HG02642 (cell line): Measurements from ENCODE around the gene PDGFB.

Experiments used
- ATAC-seq: cut with Tn5 transposase; IDR thresholded peaks from one replicate; pipeline ENCODE4 v1.9.1; 2021; ENCODE audit warnings: mild to moderate bottlenecking; ENCODE audit not compliant: unreplicated experiment, poor library complexity

The PDGFB gene

DNA sequence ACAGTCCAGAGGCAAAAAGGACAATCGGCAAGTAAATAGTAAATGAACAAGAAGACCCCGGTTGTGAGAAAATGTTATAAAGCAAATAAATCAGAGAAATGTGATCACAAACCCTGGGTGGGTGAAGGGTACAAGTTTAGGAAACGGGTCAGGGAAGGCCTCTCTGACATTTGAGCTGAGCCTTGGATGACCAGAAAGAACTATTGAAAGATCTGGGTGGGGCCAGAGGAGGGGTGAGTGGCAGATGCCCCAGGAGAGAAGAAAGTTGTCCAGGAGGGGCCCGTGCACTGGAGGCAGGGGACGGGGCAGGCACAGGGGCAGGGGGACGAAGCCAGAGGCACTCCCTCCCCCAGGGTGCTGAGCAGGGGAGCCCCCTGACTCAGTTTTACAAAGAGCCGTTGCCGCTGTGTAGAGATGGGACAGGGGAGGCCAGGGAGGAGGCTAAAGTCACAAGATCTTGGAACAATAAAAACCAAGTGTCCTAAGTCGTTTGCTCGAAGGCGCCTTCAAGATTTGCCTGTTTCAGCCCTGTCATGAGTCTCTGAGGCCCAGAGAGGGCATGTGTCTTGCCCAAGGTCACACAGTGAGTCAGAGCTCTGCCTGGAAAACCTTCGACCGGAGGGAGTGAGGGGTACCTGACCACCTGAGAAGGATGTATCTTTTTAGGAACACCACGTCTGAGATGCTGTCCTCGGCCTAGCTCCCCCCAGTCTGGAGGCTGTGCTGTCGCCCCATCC is 10.8 kb upstream of the PDGFB start:
- ATAC-seq, result no peak

DNA sequence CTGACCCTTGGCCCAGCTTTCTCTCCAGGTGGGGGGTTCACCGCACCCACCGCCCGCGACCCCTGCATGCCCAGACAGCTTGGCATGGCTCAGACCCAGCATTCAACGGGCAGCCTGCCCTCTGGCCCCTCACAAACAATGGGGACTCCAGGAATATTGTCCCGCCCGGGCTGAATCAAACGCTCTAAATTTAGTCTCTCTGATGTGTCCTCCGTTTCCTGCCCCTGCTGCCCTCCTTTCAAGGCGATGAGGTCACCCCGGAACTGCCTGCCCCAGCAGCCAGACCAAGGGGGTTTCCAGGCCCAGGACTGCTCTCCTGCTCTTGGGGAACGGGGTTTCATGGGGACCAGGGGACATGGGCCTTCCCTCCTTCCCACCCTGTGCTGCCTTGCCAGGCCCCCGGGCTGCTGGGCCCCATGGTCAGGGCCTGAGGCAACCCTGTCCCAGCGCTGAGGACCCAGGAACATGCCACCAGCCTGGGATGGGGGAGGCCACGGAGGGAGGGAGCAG is 10.1 kb upstream of the PDGFB start:
- ATAC-seq, result peak; percentile 48

DNA sequence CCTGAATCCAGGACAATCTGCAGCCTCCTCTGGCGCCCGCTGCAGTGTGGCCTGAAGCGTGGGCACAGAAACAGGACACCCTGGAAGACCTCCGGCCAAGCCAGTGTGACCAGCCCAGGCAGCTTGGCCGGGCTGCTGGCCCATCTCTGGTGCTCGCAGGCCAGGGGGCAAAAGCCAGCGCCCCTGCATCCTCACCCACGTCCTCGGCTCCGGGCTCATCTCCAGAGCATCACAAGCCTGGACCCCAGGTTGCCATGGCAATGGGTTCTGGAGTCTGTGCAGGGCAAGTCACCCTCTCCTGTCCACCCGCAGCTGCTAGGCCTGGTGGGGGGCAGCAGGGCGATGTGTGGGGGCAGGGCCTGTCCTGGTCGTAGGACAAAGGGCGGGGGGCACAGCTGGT is 9.3 kb upstream of the PDGFB start:
- no peak for ATAC-seq

DNA sequence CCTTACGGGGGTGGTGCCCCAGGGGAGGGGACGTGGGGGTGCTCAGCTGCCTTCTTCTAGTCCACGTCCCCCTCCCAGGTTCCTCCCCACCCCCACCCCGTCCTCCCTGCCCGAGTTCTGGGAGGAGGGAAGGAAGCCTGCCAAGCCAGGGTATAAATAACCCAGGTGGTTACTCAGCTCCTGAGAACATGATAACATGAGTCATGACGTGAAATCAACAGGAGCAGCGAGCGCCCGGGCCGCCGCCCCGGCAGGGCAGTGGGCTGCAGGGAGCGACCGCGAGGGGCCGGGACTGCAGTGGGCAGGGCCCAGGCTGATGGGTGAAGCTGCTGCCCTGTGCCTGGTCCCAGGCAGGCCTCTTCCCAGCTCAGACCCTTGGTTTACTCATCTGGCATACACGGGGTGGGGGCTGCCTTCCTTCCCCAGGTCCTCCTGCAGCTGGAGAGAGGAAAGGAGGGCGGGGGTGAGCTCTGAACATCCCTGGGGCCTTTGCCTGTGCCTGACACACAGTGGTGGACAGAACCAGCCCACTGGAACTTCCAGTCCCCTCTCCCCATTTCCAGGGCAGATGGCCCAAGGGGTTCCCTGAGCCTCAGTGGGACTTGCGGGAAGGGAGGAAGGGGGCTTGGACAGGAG is 8.8 kb upstream of the PDGFB start:
- no peak for ATAC-seq

DNA sequence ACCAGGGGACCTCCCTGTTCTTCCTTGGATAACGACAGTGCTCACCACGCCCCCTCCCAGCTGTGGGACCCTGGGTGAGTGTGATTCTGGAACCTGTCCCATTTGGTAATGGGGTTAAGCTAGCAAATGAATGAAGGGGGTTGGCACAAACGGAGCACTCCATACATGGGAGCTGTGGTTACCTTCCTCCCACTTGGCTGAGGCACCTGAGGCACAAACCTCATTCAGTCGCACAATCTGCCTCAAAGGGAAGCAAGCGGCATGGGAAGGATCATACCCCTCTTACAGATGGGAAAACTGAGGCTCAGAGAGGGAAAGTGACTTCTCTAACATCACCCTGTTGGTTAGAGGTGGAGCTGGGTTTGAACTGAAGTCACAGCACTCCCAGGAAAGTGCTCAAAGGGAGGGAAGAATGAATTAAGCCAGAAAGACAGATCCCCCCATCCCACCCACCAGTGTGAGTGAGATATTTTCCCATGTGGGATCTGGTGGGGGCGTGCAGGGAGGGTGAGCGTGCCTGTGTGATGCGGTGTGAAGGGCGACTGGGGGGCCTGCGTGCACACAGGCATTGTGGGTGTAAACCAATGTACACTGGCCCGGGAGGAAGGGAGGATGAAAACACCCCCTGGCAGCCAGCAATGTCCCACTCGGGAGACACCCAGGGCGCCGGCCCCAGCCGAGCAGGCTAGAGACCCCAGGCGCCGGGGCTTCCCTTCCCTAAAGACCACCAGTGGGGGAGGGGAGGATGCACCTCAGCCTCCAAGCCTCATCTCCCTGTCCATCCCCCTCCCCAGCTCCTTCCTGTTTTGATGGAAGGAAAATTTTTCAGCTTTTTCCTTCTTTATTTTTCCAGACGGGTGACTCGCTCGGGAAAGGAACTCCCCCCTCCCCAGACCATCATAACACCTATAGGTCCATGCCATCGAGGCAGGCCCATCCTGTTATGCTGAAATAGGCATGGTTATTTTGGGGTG is 8.0 kb upstream of the PDGFB start:
- ATAC-seq, result no peak

DNA sequence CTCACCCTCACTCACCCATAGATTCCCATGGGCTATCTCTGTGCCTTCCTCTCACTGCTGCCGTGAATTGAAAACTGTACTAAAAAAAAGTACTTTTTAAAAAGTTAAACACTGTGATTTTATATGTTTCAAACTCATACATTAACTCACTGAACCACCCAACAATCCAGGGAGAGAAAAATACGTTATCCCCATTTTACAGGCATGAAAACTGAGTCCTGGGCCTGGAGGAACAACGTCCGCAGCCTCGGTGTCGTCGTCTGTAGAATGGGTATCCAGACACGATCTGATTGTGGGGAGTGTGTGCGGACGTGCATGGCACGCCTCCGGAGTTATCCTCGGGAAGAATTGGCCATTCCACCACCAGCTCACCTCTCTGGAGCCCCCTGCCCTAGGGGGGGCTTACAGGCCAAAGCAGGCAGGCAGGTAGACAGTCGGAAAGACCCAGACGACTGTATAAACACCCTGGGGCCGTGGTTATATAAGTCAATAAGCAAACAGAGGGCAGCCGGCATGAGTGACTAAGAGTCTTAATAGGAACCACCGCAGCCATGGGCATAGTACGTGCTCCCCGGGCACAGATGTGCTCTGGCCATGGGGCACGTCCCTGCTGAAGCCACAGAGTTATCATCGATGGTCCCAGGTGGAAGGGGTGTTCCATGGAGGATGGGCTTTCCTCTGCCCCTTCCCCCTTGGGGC is 7.1 kb upstream of the PDGFB start:
- no peak for ATAC-seq

DNA sequence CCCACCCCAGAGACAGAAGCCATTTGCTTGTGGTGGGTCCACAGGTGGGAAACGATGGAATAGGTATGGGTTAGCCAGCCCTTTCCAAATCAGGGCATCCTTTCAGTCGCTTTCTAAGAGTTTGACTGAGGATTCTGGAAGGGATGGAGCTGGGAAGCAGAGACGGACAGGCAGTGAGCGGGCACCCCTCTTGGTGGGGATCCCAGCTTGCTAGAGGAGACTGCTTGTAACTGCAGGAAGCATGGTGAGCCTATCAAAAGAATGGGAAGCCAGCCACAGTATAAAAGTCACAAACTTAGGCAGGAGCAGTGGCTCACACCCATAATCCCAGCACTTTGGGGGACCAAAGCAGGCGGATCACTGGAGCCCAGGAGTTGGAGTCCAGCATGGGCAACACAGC is 6.1 kb upstream of the PDGFB start:
- ATAC-seq, result no peak

DNA sequence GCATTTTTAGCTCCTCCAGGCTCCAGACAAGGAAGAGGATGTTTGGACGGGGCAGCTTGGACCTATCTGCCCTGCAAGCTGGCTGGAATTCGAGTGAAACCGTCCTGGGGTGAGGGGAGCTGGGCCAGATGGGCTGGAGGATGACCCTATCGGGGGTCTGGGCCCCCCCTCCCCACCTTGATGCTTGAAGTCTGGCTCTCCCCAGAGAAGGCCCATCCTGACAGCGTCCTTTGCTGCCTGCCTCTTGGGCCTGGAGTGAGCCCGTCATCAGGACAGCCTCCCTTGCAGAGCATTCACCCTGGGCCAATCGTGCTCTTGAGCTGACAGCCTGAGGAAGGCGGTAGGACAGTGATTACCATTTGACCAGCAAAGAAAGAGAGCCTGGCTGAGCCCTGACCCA is 5.3 kb upstream of the PDGFB start:
- no peak for ATAC-seq

DNA sequence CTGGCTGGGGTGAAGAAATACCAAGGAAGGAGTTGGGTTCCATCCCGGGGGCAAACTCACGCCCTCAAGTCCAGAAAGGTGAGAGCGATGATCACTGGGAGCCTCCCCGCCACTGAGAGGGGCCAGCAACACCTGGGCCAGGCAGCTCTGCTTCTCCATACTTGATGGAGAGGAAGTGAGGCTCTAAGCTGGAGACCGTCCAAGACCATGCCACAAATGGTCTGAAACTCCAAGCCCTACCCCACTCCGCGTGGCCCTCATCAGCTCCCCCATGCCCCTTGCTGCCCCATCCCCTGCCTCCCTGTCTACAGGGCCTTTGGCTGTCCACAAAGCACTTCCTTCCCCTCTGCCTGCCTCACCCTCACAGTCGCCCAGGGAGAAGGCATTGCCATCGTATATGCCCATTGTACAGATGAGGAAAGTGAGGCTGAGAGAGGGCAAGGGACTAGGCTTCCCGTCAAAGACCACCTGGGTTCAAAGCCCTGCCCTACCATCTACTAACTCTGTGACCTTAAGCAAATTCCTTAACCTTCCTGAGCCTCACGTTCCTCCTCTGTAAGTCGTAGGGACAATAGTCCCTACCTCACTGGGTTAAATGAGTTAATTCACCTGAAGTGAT is 4.4 kb upstream of the PDGFB start:
- no peak for ATAC-seq

DNA sequence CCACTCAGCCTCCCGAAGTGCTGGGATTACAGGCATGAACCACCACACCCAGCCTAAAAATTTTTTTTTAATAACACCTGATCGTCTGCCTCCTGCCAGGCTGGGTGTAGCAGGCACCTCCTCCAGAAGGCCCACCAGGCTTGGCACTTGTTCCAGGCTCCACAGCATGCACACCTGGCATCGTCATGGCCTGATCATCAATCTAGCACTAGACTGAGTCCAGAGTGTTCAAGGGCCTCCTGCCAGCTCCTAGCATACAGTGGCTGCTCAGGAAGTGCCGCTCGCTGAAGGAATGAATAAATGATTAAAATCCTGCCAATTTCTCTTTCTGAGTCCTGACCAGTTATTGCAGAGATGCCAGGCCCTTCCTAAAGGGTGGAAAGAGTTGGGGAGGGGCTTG is 3.5 kb upstream of the PDGFB start:
- no peak for ATAC-seq

DNA sequence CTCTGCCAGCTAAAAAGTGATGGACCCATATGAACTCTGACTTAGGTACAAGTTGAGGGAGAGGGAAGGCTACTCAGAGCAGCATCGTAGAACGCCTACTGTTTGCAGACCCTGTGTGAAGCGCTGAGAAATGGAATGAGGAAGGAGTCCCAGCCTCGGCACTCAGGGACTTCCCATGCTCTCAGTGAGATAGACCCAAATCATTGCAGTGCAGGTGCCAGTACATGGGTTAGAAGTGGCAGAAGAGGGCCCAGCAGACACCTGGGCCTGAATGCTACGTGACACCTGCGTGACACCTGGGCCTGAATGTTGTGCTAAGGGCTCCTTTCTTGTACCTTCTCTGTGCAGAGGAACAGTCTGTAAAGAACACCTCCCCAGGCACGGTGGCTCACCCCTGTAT is 2.6 kb upstream of the PDGFB start:
- no peak for ATAC-seq

DNA sequence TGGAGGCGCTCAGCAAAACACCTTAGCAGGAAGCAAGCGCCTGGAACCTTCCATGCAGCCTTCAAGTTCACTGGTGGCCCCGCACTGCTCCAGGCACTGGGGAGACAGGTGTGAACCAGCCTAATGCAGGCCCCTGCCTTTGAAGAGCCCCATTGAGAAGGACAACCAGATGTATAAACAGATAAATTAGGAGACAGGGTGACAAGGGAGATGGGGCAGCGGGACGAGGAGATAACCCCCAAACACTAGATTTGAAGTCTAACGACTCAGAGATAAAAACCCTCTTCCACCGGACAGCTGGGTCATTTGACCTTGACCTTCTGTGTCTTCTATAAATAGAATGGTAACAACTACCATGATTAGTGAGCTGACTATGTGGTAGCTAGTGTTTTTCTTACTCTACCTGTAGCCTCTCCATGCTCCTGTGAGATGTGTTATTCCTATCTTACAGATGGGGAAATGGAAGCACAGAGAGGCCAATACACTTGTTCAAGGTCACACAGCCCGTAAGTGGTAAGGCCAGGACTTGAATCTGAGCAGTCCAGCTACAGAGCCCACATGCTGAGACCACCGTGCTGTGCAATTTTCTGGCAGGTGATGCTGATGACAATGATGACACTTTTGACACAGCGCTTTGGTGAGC is 2.0 kb upstream of the PDGFB start:
- no peak for ATAC-seq

DNA sequence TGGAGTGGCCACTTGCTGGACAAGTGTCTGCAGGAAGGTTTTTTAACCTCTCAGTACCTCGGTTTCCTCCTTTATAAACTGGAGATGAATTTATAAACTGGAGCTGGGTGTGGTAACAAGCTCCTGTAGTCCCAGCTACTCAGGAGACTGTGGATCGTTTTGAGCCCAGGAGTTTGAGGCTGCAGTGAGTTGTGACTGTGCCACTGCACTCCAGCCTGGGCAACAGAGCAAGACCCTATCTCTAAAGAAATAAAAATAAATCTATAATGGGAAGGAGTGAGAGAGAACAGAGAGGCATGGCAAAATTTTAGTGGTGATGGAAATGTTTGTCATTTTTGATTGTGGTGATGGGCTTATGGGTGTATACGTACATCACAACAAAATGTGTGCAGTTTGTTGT is 1.4 kb upstream of the PDGFB start:
- ATAC-seq, result no peak

DNA sequence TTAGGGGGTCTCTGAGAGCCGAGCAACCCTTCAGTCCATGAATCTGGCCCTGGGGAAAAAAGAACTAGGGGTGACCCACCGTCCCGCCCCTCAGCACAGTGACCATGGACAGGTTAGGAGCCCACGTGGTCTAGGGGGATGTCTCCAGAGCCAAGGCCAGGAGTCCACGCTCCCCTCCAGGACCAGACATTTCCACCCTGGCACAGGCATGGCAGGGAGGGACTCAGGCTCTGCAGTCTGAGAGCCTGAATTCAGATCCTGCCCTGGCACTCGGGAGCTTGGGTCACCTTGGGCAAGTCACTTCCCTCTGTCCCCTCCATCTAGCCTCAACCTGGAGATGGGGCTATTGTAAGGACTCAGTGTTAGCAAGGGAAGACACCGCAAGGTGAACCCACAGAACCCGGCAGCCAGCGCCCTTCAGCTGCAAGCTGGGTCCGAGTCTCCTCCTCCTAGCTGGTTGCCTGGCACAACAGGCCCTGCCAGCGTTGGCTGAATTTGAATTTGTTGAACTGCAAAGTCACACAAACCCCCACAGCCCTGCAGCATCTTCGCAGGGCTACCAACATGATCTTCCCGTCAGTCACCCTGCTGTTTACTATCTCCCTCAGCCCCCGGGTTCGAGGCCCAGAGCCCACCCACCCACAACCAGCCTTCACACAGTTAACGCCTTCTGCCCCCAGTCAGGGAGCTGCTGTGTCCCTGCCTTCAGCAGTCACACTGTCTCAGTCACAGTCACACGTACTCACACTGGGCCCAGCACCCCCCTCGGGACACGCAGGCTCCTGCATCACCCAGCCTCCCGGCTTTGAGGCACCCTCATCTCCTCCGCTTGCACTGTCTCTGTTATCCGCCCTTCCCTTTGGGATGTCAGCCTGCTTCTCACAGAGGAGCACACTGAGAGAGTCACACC is 603 bp upstream of the PDGFB start:
- ATAC-seq, result no peak

DNA sequence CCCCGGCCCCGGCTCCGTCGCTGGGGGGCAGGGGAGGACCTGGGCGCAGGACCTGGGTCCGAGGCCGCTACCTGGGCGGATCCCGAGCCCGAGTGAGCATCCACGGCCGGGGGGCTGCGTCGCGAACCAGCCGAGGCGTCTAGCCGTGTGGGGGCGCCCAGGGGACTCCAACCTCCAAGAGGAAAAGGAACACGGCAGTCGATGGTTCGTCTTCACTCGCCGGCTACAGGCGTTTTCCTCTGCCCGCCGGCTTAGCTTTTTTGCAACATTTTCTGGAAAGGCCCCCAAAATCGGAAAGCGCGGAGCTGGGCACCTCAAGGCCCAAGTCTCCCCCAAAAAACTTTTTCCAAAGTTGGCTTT is 666 bp downstream of the PDGFB start:
- ATAC-seq, result no peak

DNA sequence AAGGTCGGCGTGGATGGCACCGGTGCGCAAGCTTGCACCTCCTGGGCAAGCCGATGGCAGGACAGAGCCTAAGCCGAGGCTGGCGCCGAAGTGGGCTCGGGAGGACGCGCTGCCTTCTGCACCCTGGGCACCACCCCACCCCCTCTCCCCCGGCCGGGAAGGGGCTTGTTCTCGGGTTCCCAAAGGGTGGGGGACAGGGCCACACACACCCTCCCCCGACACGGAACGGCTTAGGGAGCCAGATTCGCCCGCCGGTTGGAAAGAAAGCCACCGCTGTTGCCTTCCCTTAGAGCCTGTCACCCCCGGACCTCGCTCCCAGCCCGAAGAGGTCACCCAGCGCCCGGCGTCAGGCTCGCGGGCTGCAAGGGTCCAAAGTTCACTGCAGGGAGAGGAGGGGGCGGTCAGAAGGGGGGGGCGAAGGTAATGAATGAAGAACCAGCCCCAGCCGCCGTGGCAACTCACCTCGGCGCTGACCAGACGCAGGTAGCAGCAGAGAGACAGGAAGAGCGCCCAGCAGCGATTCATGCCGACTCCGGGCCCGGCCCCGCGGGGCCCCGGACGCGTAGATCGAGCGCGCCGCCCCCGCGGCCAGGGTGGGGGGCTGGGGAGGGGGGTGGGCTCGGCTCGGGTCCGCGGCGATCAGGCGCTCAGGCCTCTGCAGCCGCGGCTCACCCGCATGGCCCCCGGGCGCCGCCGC is 1.2 kb downstream of the PDGFB start:
- no peak for ATAC-seq

DNA sequence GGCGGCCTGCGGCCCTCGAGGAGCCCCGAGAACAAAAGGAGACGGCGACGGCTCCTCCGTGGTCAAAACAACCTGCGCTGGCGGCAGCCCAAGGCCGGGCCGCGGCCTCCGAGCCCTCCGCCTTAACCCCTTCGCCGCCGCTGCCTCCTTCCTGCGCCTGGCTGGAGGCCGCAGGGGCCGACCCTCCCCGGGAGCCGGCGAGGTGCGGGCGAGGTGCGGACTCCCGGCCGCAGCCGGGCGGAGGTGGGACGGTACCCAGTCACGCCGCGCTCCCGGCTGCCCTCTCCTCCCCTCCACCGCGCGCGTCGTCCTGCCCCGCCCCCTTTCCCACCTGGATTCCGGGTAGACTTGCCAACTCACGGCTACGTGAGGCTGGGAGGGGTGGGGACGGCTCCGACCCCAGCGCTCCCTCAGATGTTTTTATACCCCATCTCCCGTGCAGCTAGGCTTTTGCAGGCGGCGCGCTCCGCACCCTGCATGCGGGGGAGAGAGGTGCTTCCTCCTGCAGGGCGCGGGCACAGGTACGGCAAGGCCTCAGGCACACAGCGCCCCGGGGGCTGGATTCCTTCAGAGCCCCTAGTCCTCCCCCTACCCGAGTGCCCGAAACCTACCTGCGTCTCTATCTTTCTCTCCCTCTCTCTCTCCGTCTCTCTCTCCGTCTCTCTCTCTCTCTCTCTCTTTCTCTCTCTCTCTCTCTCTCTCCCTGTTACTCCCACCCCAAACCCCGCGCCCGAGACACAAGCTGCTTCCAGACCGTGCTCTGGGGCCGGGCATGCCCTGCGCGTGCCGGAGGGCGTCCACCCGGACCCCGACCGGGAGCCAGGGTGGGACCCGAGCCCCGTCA is 2.0 kb downstream of the PDGFB start:
- no peak for ATAC-seq
